ENCODE measurements around the gene VASN.

Gene VASN

GRCh38 chr16:4372578-4373355, 1.1 kb downstream of the VASN start:
- no peak for DNase-seq (ENCODE audit: low read depth, low spot score)

- no peak for DNase-seq (ENCODE audit: low read depth, low spot score)
Measured at GRCh38 chr16:4373356-4373908, 1.8 kb downstream of the VASN start.

- DNase-seq (ENCODE audit: low read depth, low spot score), result peak; percentile 77
Measured at GRCh38 chr16:4373909-4374742, 2.5 kb downstream of the VASN start.

DNA sequence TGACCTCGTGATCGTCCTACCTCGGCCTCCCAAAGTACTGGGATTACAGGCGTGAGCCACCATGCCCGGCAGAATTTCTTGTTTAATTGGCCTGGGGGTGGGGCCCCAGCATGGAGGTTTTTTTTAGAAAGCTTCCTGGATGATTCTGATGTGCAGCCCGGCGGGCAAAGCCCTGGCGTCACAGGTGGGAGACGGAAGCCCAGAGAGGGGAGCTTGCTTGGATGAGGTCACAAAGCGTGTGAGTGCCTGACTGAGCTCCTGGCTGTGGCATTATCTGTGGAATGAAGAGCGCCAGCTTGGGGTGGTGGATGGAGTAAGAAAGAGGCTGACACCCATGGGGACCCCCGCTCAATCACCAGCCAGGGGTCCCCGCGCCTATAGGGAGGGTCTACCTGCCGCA, 4.1 kb downstream of the VASN start:
- no peak for DNase-seq (ENCODE audit: low read depth, low spot score)

DNA sequence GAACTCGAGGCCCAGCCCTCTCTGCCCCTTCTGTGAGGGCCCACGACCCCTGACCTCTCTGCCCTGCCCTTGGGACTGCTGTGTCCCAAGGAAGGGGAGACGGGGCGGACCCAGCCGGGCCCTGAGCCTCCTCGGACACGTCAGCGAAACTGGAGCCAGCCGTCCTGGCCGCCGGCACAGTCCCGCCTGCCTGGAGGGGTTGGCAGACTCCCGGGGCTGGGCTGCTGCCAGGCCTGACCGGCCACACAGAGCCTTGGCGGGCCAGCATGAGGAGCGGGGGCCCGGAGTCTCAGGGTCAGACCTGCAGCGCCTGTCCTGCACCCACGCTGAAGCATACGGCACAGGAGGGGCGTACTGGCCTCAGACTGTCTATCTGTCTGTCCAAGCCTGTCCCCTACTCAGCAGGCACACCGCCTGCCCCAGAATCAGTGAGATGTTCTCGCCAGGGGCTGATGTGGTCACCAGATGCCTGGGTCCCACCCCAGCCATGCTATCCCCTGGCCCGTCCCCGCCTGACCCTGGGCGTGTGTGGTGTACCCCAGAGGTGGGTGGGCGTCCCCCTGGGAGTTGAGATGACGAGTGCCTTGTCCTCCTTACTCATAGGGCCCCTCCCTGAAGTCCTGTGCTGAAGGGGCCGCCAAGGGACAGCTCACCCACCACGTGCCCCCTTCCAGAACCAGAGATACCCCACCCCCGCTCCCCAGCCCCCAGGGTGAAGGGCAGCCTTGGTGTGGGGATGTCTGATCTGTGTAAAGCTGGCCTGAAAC, 4.7 kb downstream of the VASN start:
- no peak for DNase-seq (ENCODE audit: low read depth, low spot score)

- no peak for DNase-seq (ENCODE audit: low read depth, low spot score)
Measured at GRCh38 chr16:4376893-4377572, 5.4 kb downstream of the VASN start.

DNA sequence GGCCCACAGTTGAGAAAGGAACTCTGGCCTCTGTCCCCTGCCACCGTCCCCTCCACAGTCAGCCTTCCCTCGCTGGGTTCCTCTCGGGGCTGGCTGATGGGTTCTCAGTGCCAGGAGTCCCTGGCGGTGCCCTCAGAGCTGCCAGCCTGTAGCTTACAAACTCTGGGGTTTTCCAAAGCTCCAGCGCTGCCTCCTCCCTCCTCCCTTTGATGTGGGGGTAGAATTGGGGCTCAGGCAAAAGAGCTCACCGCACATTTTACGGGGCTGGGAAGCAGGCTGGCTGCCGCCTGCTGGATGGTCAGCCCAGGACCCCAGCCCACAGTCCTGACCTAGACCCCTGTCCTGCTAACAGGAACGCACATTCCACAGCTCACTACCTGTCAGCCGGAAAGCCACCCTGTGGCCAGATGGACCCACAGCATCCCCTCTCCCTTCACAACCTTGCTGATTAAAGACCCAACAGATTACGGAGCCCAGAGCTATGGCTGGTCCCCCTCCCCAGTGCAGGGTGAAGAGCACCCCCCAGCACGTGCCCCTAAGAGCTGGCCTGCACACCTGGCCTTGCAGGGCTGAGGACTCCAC, 6.0 kb downstream of the VASN start:
- peak; percentile 69 for DNase-seq (ENCODE audit: low read depth, low spot score)

GRCh38 chr16:4378161-4378666, 6.6 kb downstream of the VASN start:
- DNase-seq (ENCODE audit: low read depth, low spot score), result no peak

DNA sequence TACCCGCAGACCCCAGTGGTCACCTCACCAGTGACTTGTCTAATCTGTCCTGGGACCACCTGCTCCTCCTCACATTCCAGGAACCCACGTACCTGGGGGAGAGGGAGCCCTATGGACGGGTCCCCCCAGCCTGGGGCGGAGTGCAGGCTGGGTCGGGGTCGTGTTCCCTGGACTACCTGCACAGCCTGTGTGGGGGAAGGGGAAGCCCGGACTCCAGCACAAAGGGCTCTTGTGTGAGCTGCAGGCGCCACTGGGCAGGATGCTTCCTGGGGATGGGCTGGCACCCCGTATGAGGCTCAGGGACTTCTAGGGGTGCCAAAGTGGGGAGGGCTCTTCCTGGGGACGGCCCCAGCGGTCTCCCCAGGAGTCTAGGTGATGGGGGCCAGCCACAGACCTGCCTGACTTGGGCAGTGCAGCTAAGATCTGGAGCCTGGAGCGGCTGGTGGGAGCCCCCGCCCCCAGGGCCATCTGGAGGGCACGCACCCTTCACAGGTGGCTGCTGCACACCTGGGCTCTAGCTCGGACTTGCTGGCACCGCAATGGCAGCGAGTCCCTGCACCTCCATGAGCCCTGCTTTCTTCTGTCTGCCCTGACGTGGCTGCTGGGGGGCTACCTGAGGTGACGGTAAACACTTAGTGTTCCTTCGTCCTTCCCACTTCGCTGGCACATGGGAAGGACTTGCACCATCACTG, 7.5 kb downstream of the VASN start:
- DNase-seq (ENCODE audit: low read depth, low spot score), result no peak

DNA sequence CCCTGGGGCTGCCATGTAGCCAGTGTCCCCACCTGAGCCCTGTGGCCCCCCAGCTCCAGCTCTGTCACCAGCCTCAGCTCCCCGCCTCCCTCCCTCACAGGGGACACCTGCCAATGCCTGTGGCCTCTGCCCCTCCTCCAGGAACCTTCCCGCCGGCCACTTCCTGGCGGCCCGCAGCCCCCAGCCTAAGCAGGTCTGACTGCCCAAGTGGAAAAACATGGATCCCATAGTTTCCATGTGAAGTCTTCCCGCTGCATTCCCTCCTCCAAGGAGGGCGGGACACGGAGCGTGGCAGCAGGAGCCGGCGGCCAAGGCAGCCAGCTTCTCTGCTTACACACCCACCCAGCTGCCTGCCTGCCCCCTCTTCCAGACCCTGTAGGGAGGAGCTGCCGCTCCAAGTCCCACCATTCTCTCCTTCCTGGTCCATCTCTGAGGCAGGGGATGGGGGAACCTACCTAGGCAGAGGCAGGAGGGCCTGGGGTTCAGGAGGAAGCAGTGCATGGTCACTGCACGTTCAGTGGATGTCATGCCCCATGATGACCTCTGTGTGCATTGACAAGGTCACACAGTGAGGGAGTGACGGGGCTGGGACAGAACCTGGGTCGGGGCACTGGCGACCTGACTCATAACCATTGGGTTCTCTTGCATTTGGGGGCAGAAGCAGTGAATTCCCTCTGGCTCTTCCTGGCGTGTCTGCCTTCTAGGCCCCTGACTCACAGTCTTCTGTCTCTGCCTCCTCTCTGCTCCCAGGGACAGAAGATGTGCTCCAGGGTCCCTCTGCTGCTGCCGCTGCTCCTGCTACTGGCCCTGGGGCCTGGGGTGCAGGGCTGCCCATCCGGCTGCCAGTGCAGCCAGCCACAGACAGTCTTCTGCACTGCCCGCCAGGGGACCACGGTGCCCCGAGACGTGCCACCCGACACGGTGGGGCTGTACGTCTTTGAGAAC, 8.7 kb downstream of the VASN start:
- no peak for DNase-seq (ENCODE audit: low read depth, low spot score)

DNA sequence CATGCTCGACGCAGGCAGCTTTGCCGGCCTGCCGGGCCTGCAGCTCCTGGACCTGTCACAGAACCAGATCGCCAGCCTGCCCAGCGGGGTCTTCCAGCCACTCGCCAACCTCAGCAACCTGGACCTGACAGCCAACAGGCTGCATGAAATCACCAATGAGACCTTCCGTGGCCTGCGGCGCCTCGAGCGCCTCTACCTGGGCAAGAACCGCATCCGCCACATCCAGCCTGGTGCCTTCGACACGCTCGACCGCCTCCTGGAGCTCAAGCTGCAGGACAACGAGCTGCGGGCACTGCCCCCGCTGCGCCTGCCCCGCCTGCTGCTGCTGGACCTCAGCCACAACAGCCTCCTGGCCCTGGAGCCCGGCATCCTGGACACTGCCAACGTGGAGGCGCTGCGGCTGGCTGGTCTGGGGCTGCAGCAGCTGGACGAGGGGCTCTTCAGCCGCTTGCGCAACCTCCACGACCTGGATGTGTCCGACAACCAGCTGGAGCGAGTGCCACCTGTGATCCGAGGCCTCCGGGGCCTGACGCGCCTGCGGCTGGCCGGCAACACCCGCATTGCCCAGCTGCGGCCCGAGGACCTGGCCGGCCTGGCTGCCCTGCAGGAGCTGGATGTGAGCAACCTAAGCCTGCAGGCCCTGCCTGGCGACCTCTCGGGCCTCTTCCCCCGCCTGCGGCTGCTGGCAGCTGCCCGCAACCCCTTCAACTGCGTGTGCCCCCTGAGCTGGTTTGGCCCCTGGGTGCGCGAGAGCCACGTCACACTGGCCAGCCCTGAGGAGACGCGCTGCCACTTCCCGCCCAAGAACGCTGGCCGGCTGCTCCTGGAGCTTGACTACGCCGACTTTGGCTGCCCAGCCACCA, 9.7 kb downstream of the VASN start:
- DNase-seq (ENCODE audit: low read depth, low spot score), result no peak

GRCh38 chr16:4381935-4382794, 10.5 kb downstream of the VASN start:
- DNase-seq (ENCODE audit: low read depth, low spot score), result no peak

DNA sequence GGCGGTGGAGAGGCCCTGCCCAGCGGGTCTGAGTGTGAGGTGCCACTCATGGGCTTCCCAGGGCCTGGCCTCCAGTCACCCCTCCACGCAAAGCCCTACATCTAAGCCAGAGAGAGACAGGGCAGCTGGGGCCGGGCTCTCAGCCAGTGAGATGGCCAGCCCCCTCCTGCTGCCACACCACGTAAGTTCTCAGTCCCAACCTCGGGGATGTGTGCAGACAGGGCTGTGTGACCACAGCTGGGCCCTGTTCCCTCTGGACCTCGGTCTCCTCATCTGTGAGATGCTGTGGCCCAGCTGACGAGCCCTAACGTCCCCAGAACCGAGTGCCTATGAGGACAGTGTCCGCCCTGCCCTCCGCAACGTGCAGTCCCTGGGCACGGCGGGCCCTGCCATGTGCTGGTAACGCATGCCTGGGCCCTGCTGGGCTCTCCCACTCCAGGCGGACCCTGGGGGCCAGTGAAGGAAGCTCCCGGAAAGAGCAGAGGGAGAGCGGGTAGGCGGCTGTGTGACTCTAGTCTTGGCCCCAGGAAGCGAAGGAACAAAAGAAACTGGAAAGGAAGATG, 11.2 kb downstream of the VASN start:
- no peak for DNase-seq (ENCODE audit: low read depth, low spot score)

- DNase-seq (ENCODE audit: low read depth, low spot score), result no peak
Measured at GRCh38 chr16:4383591-4384444, 12.2 kb downstream of the VASN start.

DNA sequence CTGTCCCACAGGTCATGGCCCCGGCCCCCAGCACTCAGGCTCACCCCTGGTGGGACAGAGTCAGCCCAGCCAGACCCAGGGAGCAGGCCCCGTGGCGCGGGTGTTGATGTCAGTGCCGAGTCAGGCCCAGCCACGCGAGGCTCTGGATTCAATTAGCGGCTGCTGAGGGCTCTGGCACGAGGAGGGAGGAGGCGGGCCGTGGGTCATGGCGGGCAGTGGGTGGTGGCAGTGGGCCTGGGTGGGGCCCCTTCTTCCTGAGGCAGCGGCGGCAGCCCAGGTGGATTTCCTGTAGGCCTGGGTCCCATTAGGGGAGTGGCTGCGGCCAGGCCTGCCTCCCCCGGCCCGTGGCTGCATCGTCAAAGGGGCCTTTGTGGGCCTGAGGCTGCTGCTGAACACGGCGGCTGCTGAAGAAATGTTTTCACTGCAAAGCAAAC, 12.9 kb downstream of the VASN start:
- peak; percentile 25 for DNase-seq (ENCODE audit: low read depth, low spot score)
